GM23338 (cell line): Measurements from ENCODE around the gene C14orf119. TPM values are rescaled to one million over a fixed set of nuclear protein-coding genes. Genes with fewer than 3 reads are reported as not detected.

Experiments used
- ATAC-seq: fragments of 200-7000 bp; cut with Tn5 transposase; 3 replicates; pipeline ENCODE4 v1.9.1; 2020
- DNase-seq: peaks from one replicate; pipeline ENCODE4 v3.0.0-alpha.2; 2015; ENCODE audit warnings: low spot score
- H2AFZ ChIP-seq: fragments of 200-600 bp; sonication (generic); 2 replicates; pipeline ENCODE4 v1.8.0; 2016; ENCODE audit warnings: antibody characterized with exemption, mild to moderate bottlenecking, moderate library complexity
- H3F3A ChIP-seq: fragments of 200-600 bp; sonication (generic); replicated peaks from 2 replicates; pipeline ENCODE4 v1.8.0; 2017; ENCODE audit warnings: antibody characterized with exemption, mixed run types, low read depth
- H3K27ac ChIP-seq: fragments of 200-600 bp; sonication (generic); 2 replicates; pipeline ENCODE4 v1.6.1; 2016; ENCODE audit warnings: low read depth
- H3K27me3 ChIP-seq: fragments of 200-600 bp; sonication (generic); 2 replicates; pipeline ENCODE4 v1.8.0; 2016; ENCODE audit warnings: mild to moderate bottlenecking, mixed run types, moderate library complexity; ENCODE audit not compliant: insufficient read depth
- H3K36me3 ChIP-seq: fragments of 200-600 bp; sonication (generic); 2 replicates; pipeline ENCODE4 v1.8.0; 2016; ENCODE audit warnings: mild to moderate bottlenecking; ENCODE audit not compliant: insufficient read depth
- H3K4me1 ChIP-seq: fragments of 200-600 bp; sonication (generic); 2 replicates; pipeline ENCODE4 v1.8.0; 2016; ENCODE audit warnings: mild to moderate bottlenecking, moderate library complexity; ENCODE audit not compliant: insufficient read depth
- H3K4me2 ChIP-seq: fragments of 200-600 bp; sonication (generic); 2 replicates; pipeline ENCODE4 v1.7.1; 2017; ENCODE audit warnings: mixed run types
- H3K4me3 ChIP-seq: fragments of 200-600 bp; sonication (generic); 2 replicates; pipeline ENCODE4 v1.6.1; 2016; ENCODE audit warnings: mixed run types
- H3K79me2 ChIP-seq: fragments of 200-600 bp; sonication (generic); replicated peaks from 2 replicates; pipeline ENCODE4 v1.8.0; 2017; ENCODE audit warnings: mild to moderate bottlenecking; ENCODE audit not compliant: insufficient read depth
- H3K9me2 ChIP-seq: fragments of 200-600 bp; sonication (generic); 2 replicates; pipeline ENCODE4 v1.8.0; 2017; ENCODE audit not compliant: insufficient read depth
- H4K20me1 ChIP-seq: fragments of 200-600 bp; sonication (generic); replicated peaks from 2 replicates; pipeline ENCODE4 v1.8.0; 2017; ENCODE audit warnings: mild to moderate bottlenecking; ENCODE audit not compliant: insufficient read depth
- H3K27ac Mint-ChIP-seq: 2 replicates; pipeline ENCODE4 v1.8.0; 2020; ENCODE audit warnings: inconsistent platforms, mild to moderate bottlenecking, moderate library complexity, mixed read lengths
- H3K27me3 Mint-ChIP-seq: 3 replicates; pipeline ENCODE4 v1.8.0; 2022; ENCODE audit warnings: low read depth, mild to moderate bottlenecking, moderate library complexity, mixed read lengths, inconsistent platforms; ENCODE audit not compliant: insufficient read depth, poor library complexity
- H3K36me3 Mint-ChIP-seq: 3 replicates; pipeline ENCODE4 v1.8.0; 2021; ENCODE audit warnings: low read depth, mild to moderate bottlenecking, inconsistent platforms, moderate library complexity, mixed read lengths
- H3K4me1 Mint-ChIP-seq: 3 replicates; pipeline ENCODE4 v1.8.0; 2020; ENCODE audit warnings: mild to moderate bottlenecking, inconsistent platforms, mixed read lengths
- H3K4me3 Mint-ChIP-seq: 3 replicates; pipeline ENCODE4 v1.8.0; 2021; ENCODE audit warnings: moderate library complexity, mild to moderate bottlenecking, inconsistent platforms, mixed read lengths
- H3K9me3 Mint-ChIP-seq: 3 replicates; pipeline ENCODE4 v1.8.0; 2020; ENCODE audit warnings: moderate library complexity, mild to moderate bottlenecking, inconsistent platforms, mixed read lengths
- CREB1 ChIP-seq: fragments of 250-450 bp; sonication (Bioruptor Pico); IDR thresholded peaks from 2 replicates; pipeline ENCODE4 v1.5.0; 2020; ENCODE audit warnings: low read depth, mild to moderate bottlenecking, moderate library complexity
- EZH2 ChIP-seq: fragments of 200-600 bp; sonication (generic); IDR thresholded peaks from one replicate; pipeline ENCODE4 v1.8.0; 2017; ENCODE audit warnings: antibody characterized with exemption, mild to moderate bottlenecking, low read depth; ENCODE audit not compliant: unreplicated experiment
- EZH2phosphoT487 ChIP-seq: fragments of 200-600 bp; sonication (generic); IDR thresholded peaks from one replicate; pipeline ENCODE4 v1.8.1; 2018; ENCODE audit warnings: antibody characterized with exemption; ENCODE audit not compliant: unreplicated experiment
- JUNB ChIP-seq: IDR thresholded peaks from one replicate; pipeline ENCODE4 v1.6.1; 2016; ENCODE audit warnings: antibody characterized with exemption; ENCODE audit not compliant: unreplicated experiment
- NANOG ChIP-seq: IDR thresholded peaks from 2 replicates; pipeline ENCODE4 v1.6.1; 2016; ENCODE audit warnings: antibody characterized with exemption, borderline replicate concordance
- POLR2AphosphoS5 ChIP-seq: IDR thresholded peaks from 2 replicates; pipeline ENCODE4 v1.6.1; 2016; ENCODE audit warnings: antibody characterized with exemption, low read depth
- STAT1 ChIP-seq: IDR thresholded peaks from one replicate; pipeline ENCODE4 v1.6.1; 2016; ENCODE audit warnings: antibody characterized with exemption; ENCODE audit not compliant: unreplicated experiment
- ZNF114 ChIP-seq: fragments of 250-450 bp; sonication (Bioruptor Pico); IDR thresholded peaks from 2 replicates; pipeline ENCODE4 v1.5.0; 2020; ENCODE audit warnings: mild to moderate bottlenecking, moderate library complexity
- ZNF331 ChIP-seq: fragments of 250-450 bp; sonication (Bioruptor Pico); IDR thresholded peaks from 2 replicates; pipeline ENCODE4 v1.5.0; 2020; ENCODE audit warnings: low read depth, mild to moderate bottlenecking, moderate library complexity
- polyA plus RNA-seq: library from polyadenylated mRNA; unstranded; fragments of >200 nt; fragmentation: Nextera tagmentation; extraction: Ambion mirVana; gene quantifications from 2 replicates; pipeline ENCODE4 v1.2.1, GENCODE V29; 2016
- total RNA-seq: library from RNA; depleted of rRNA; stranded (reverse); fragments of >200 nt; shearing (Covaris generic); gene quantifications from 2 replicates; pipeline ENCODE4 v1.2.3, GENCODE V29; 2014
- TF ChIP-seq, protein P1 (sequence below): IDR thresholded peaks from one replicate; pipeline ENCODE4 v1.6.1; 2018; ENCODE audit warnings: antibody characterized with exemption; ENCODE audit not compliant: unreplicated experiment
- TF ChIP-seq, protein P2 (sequence below), 2 experiments: fragments of 200-600 bp in 1 of 2; sonication (generic) in 1 of 2; conservative IDR thresholded peaks; 2 replicates each; pipeline versions ENCODE4 v1.5.1 to v1.6.1; 2016 to 2017; ENCODE audit warnings: antibody characterized with exemption in 2 of 2, low read depth in 2 of 2, mild to moderate bottlenecking in 2 of 2, moderate library complexity in 1 of 2
- TF ChIP-seq, protein P3 (sequence below): IDR thresholded peaks from 2 replicates; pipeline ENCODE4 v1.6.1; 2016; ENCODE audit warnings: antibody characterized with exemption

The C14orf119 gene
- total and polyA plus RNA-seq, 2 experiments from 2014 or later = 49.4 to 118 TPM

DNA sequence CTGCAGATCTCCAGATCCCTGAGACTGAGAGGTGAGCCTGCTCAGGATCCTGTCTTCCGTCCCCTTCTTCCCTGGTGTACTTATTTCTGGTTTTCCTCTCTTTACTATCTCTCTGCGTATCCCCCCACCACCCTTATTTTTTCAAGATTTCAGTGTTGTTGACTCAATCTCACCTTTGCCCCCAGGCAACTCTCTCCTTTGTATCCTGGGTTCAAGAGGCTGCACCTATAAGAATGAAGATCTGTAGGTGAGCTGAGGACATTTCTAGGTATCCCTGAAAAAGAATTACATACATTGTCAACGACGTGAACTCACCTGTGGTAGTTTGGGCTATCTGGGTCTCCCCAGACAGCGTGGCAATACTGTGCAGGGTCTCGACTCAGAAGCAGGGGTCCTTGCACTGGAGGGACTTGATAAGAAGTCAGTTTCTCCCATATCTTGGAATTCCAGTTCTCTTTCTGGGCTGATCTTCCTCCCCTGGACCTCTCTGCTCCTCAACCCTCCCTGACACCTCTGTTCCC lies 8.8 kb downstream of the C14orf119 start (continued):
- TF ChIP-seq EZH2phosphoT487 (no peak), STAT1 (no peak), POLR2AphosphoS5 (no peak), CREB1 (no peak), ZNF114 (no peak), EZH2 (no peak), NANOG (no peak), ZNF331 (CRISPR knock-in tag) (no peak)
- TF ChIP-seq, protein P1, sequence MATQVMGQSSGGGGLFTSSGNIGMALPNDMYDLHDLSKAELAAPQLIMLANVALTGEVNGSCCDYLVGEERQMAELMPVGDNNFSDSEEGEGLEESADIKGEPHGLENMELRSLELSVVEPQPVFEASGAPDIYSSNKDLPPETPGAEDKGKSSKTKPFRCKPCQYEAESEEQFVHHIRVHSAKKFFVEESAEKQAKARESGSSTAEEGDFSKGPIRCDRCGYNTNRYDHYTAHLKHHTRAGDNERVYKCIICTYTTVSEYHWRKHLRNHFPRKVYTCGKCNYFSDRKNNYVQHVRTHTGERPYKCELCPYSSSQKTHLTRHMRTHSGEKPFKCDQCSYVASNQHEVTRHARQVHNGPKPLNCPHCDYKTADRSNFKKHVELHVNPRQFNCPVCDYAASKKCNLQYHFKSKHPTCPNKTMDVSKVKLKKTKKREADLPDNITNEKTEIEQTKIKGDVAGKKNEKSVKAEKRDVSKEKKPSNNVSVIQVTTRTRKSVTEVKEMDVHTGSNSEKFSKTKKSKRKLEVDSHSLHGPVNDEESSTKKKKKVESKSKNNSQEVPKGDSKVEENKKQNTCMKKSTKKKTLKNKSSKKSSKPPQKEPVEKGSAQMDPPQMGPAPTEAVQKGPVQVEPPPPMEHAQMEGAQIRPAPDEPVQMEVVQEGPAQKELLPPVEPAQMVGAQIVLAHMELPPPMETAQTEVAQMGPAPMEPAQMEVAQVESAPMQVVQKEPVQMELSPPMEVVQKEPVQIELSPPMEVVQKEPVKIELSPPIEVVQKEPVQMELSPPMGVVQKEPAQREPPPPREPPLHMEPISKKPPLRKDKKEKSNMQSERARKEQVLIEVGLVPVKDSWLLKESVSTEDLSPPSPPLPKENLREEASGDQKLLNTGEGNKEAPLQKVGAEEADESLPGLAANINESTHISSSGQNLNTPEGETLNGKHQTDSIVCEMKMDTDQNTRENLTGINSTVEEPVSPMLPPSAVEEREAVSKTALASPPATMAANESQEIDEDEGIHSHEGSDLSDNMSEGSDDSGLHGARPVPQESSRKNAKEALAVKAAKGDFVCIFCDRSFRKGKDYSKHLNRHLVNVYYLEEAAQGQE = no peak
- TF ChIP-seq, protein P2, sequence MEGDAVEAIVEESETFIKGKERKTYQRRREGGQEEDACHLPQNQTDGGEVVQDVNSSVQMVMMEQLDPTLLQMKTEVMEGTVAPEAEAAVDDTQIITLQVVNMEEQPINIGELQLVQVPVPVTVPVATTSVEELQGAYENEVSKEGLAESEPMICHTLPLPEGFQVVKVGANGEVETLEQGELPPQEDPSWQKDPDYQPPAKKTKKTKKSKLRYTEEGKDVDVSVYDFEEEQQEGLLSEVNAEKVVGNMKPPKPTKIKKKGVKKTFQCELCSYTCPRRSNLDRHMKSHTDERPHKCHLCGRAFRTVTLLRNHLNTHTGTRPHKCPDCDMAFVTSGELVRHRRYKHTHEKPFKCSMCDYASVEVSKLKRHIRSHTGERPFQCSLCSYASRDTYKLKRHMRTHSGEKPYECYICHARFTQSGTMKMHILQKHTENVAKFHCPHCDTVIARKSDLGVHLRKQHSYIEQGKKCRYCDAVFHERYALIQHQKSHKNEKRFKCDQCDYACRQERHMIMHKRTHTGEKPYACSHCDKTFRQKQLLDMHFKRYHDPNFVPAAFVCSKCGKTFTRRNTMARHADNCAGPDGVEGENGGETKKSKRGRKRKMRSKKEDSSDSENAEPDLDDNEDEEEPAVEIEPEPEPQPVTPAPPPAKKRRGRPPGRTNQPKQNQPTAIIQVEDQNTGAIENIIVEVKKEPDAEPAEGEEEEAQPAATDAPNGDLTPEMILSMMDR (conservative IDR thresholded peaks at IDR 0.05; ENCODE audit: low read depth in 2 of 2) = no peak

- Histone ChIP-seq H3K4me3 (no peak within 1 kb of the TSS), H3K27ac (no peak within 1 kb of the TSS), H3F3A (no peaks in the 10 kb centered on the region), H3K27me3 (no peaks in the 10 kb centered on the region), H3K79me2 (no peaks in the 10 kb centered on the region), H3K36me3 (no peaks in the 10 kb centered on the region), H3K9me2 (0 out of 2 replicates have a peak, but pooled peaks cover 4% of the 10 kb centered on the region), H4K20me1 (no peaks in the 10 kb centered on the region; the same call in 1 of the 2 replicates), H3K4me1 (peaks cover 12% of the 10 kb centered on the region), H2AFZ (peak within 1 kb of the TSS; percentile 80), H3K4me2 (peak within 1 kb of the TSS; percentile 29)
- DNase-seq = no peak
- peaks cover 15% of the 10 kb centered on the region for H3K27me3 Mint-ChIP-seq
- ATAC-seq = peak; percentile 57
- no peak within 1 kb of the TSS for H3K27ac Mint-ChIP-seq
- H3K4me3 Mint-ChIP-seq = peak within 1 kb of the TSS; percentile 19; the same call in 1 of the 3 replicates
- H3K36me3 Mint-ChIP-seq = peaks cover 4% of the 10 kb centered on the region; the same call in 1 of the 3 replicates
- H3K9me3 Mint-ChIP-seq = peaks cover 5% of the 10 kb centered on the region; the same call in 2 of the 3 replicates
- peaks cover 30% of the 10 kb centered on the region for H3K4me1 Mint-ChIP-seq
- no peak for TF ChIP-seq JUNB
- TF ChIP-seq, protein P1 = no peak
- no peak for TF ChIP-seq ZNF114
- no peak for TF ChIP-seq POLR2AphosphoS5
- TF ChIP-seq STAT1 = no peak
- no peak for TF ChIP-seq EZH2
- TF ChIP-seq CREB1 = no peak
- TF ChIP-seq, protein P3, sequence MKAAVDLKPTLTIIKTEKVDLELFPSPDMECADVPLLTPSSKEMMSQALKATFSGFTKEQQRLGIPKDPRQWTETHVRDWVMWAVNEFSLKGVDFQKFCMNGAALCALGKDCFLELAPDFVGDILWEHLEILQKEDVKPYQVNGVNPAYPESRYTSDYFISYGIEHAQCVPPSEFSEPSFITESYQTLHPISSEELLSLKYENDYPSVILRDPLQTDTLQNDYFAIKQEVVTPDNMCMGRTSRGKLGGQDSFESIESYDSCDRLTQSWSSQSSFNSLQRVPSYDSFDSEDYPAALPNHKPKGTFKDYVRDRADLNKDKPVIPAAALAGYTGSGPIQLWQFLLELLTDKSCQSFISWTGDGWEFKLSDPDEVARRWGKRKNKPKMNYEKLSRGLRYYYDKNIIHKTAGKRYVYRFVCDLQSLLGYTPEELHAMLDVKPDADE = no peak
- TF ChIP-seq NANOG = no peak
- no peak for TF ChIP-seq EZH2phosphoT487
Measured at GRCh38 chr14:23104591-23105347, 9.5 kb downstream of the C14orf119 start, which contains the start of gene CIROP. Gene CIROP (minus strand): TSS chr14:23104989. CDS start chr14:23104920, 69 bp downstream.
